Erythroblast (primary cell): ENCODE data around the gene ARVCF.

Source experiments
- GATA1 ChIP-seq: IDR thresholded peaks from 2 replicates; pipeline ENCODE4 v1.6.1; 2011; ENCODE audit warnings: low read depth, mild to moderate bottlenecking, control low read depth, low read length, moderate library complexity
- POLR2A ChIP-seq: IDR thresholded peaks from 2 replicates; pipeline ENCODE4 v1.6.1; 2011; ENCODE audit warnings: mild to moderate bottlenecking, low read length

GRCh38 chr22:20055144-20055543 is 38.5 kb upstream of the ARVCF start:
- no peak for TF ChIP-seq POLR2A
- TF ChIP-seq GATA1: no peak
